BJ (cell line): Measurements from ENCODE around the gene ACVR1B. TPM values are rescaled to one million over a fixed set of nuclear protein-coding genes. Genes with fewer than 3 reads are reported as not detected.

ENCODE experiments used
- CTCF ChIA-PET: fragments of 350-600 bp; formaldehyde crosslinking; extraction: SDS; loops from one replicate; lab custom pipeline; 2021; ENCODE audit warnings: antibody characterized with exemption, inconsistent platforms; lab: Yijun Ruan, JAX
- POLR2A ChIA-PET: fragments of 300-600 bp; sonication (Branson Sonifier 250); formaldehyde crosslinking; extraction: SDS; loops from one replicate; lab custom pipeline; 2021; ENCODE audit warnings: antibody characterized with exemption; lab: Charles Lee
- DNase-seq: peaks from one replicate; pipeline ENCODE4 v3.0.0-alpha.2; 2011; ENCODE audit warnings: low read depth
- H3K27me3 ChIP-seq: 2 replicates; pipeline ENCODE4 v1.6.0; 2011; ENCODE audit warnings: low read length; ENCODE audit not compliant: control insufficient read depth, insufficient read depth
- H3K36me3 ChIP-seq: 2 replicates; pipeline ENCODE4 v1.5.1; 2011; ENCODE audit warnings: low read length; ENCODE audit not compliant: control insufficient read depth, insufficient read depth
- H3K4me3 ChIP-seq: 2 replicates; pipeline ENCODE4 v1.5.1; 2011; ENCODE audit warnings: low read depth, mild to moderate bottlenecking, control low read depth, low read length
- CTCF ChIP-seq: IDR thresholded peaks from 2 replicates; pipeline ENCODE4 v1.5.1; 2011; ENCODE audit warnings: low read depth, mild to moderate bottlenecking, control low read depth, inconsistent platforms, low read length, moderate library complexity; ENCODE audit not compliant: insufficient read depth
- polyA plus RNA-seq: library from polyadenylated mRNA; depleted of rRNA; stranded (reverse); fragments of >200 nt; gene quantifications from 2 replicates; pipeline ENCODE4 v1.2.3, GENCODE V29; 2011

ACVR1B gene
- polyA plus RNA-seq, 1 experiment = 12.9 TPM

GRCh38 chr12:51937926-51938325 is 13.6 kb upstream of the ACVR1B start:
- Histone ChIP-seq H3K27me3 (peaks cover 9% of the 10 kb centered on the region), H3K36me3 (no peaks in the 10 kb centered on the region), H3K4me3 (no peak overlapping the region)
- DNase-seq = no peak
- ChIA-PET POLR2A (no interaction called here), CTCF (interaction anchor here (0.8 to 2.2 kb wide), 3 partner anchors 10 to 83 kb away, joined by 3 to 6 read pairs (median 3); no protein-coding TSS in a partner anchor)
- no peak for TF ChIP-seq CTCF

- ChIA-PET CTCF (interaction anchor here (0.8 to 2.2 kb wide), 3 partner anchors 11 to 82 kb away, joined by 3 to 6 read pairs (median 3); no protein-coding TSS in a partner anchor), POLR2A (no interaction called here)
- Histone ChIP-seq H3K4me3 (no peak overlapping the region), H3K27me3 (peaks cover 9% of the 10 kb centered on the region), H3K36me3 (no peaks in the 10 kb centered on the region)
- no peak for TF ChIP-seq CTCF
- no peak for DNase-seq
These were observed 12.8 kb upstream of the ACVR1B start for GRCh38 chr12:51938726-51939125.

- ChIA-PET CTCF (interaction anchor here (2.1 to 3.1 kb wide), 3 partner anchors 18 to 84 kb away, joined by 6 to 12 read pairs (median 9); no protein-coding TSS in a partner anchor), POLR2A (no interaction called here)
- DNase-seq = no peak
- H3K36me3 ChIP-seq = no peaks in the 10 kb centered on the region
- no peak overlapping the region for H3K4me3 ChIP-seq
- TF ChIP-seq CTCF = no peak
- H3K27me3 ChIP-seq = peaks cover 5% of the 10 kb centered on the region
These were observed 10.4 kb upstream of the ACVR1B start for GRCh38 chr12:51941011-51941581.

- POLR2A ChIA-PET = no interaction called here
- no peak for TF ChIP-seq CTCF
- Histone ChIP-seq H3K27me3 (peaks cover 5% of the 10 kb centered on the region), H3K36me3 (no peaks in the 10 kb centered on the region), H3K4me3 (no peak overlapping the region)
- CTCF ChIA-PET = interaction anchor here (1.0 to 3.1 kb wide), 5 partner anchors 15 to 84 kb away, joined by 3 to 12 read pairs (median 6); no protein-coding TSS in a partner anchor
- no peak for DNase-seq
These were observed 9.9 kb upstream of the ACVR1B start for GRCh38 chr12:51941604-51942003.

- peaks cover 5% of the 10 kb centered on the region for H3K27me3 ChIP-seq
- no peak for DNase-seq
- TF ChIP-seq CTCF = no peak
- no peaks in the 10 kb centered on the region for H3K36me3 ChIP-seq
- POLR2A ChIA-PET = no interaction called here
- CTCF ChIA-PET = interaction anchor here (1.0 to 3.1 kb wide), 5 partner anchors 15 to 83 kb away, joined by 3 to 12 read pairs (median 6); no protein-coding TSS in a partner anchor
- no peak overlapping the region for H3K4me3 ChIP-seq
These were observed 9.4 kb upstream of the ACVR1B start for GRCh38 chr12:51942056-51942455.
